ENCODE measurements around the gene IL16. TPM values are rescaled to one million over a fixed set of nuclear protein-coding genes. Genes with fewer than 3 reads are reported as not detected.

The IL16 gene
- total RNA-seq, 4 donors from 2014 or later = 28.1 to 40.8 (median 37.1) TPM

GRCh38 chr15:81346611-81347010, 149.9 kb downstream of the IL16 start:
- TF ChIP-seq, protein P1, sequence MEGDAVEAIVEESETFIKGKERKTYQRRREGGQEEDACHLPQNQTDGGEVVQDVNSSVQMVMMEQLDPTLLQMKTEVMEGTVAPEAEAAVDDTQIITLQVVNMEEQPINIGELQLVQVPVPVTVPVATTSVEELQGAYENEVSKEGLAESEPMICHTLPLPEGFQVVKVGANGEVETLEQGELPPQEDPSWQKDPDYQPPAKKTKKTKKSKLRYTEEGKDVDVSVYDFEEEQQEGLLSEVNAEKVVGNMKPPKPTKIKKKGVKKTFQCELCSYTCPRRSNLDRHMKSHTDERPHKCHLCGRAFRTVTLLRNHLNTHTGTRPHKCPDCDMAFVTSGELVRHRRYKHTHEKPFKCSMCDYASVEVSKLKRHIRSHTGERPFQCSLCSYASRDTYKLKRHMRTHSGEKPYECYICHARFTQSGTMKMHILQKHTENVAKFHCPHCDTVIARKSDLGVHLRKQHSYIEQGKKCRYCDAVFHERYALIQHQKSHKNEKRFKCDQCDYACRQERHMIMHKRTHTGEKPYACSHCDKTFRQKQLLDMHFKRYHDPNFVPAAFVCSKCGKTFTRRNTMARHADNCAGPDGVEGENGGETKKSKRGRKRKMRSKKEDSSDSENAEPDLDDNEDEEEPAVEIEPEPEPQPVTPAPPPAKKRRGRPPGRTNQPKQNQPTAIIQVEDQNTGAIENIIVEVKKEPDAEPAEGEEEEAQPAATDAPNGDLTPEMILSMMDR (IDR thresholded peaks at IDR 0.05; ENCODE audit: low read depth) = no peak

- TF ChIP-seq, protein P1 (IDR thresholded peaks at IDR 0.05; ENCODE audit: low read depth) = no peak
Measured at GRCh38 chr15:81347910-81348309, 151.2 kb downstream of the IL16 start.

GRCh38 chr15:81349271-81349670, 152.6 kb downstream of the IL16 start:
- TF ChIP-seq, protein P1 (IDR thresholded peaks at IDR 0.05; ENCODE audit: low read depth) = no peak

GRCh38 chr15:81351651-81352050, 155.0 kb downstream of the IL16 start:
- TF ChIP-seq, protein P1 (IDR thresholded peaks at IDR 0.05; ENCODE audit: low read depth) = no peak

GRCh38 chr15:81356252-81356651, 159.6 kb downstream of the IL16 start:
- TF ChIP-seq, protein P1 (IDR thresholded peaks at IDR 0.05; ENCODE audit: low read depth) = no peak

DNA sequence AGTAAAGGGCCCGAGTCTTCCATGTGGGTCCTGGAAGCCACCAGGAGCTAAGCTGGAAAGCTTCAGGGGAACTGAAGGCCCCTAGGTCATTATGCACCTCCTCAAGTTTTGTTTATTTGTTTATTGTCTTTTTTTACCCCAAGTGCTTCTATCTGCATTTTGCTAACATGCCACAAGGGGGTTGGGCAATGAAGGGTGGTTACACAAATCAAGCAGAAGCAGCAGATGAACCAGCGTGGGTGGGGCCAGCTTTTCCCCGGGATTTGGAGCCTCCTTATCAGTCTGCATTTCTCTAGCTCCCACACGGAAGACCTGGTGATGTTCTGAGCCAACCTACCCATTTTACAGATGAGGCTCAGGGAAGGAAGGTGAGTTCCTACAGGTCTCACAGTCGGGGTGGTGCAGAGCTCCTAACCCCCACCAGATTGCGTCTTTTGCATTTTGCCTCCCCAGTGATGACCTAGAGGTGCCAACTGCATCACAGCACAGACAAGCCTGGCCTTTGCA, 160.6 kb downstream of the IL16 start:
- TF ChIP-seq, protein P1 (IDR thresholded peaks at IDR 0.05; ENCODE audit: low read depth) = no peak

DNA sequence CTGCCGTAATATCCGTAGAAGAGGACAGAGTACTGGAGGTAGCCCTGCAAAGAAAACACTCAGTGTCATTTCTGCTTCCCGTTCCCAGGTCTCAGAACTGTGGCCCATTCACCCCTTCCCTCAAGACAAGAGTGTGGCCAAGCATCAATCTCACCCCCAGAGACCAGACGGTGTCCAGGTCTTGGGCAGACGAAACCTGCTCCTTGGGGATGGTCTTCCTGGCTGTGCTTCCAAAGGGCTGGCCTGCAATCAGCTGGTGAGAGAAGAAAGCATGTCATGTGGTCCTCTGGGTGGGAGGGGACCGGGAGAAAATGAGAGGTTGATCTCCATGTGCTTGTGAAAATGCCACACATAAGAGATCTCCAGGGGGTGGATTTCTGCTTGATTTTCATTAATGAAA, 161.6 kb downstream of the IL16 start:
- TF ChIP-seq, protein P1 (IDR thresholded peaks at IDR 0.05; ENCODE audit: low read depth) = no peak
